Smooth muscle cell (in vitro differentiated cells): ENCODE results near the gene SCRT2. TPM values are rescaled to one million over a fixed set of nuclear protein-coding genes. Genes with fewer than 3 reads are reported as not detected.

Experiments
- DNase-seq: peaks from one replicate; lab custom pipeline; 2025; ENCODE audit not compliant: unreplicated experiment; lab: John Stamatoyannopoulos, UW
- H2AFZ ChIP-seq: fragments of 200-600 bp; sonication (generic); 2 replicates; pipeline ENCODE4 v1.6.0; 2016; ENCODE audit warnings: antibody characterized with exemption, low read depth, mild to moderate bottlenecking
- H3F3A ChIP-seq: fragments of 200-600 bp; sonication (generic); 2 replicates; pipeline ENCODE4 v1.6.0; 2017; ENCODE audit warnings: antibody characterized with exemption, low read depth
- H3K27ac ChIP-seq: fragments of 200-600 bp; sonication (generic); 2 replicates; pipeline ENCODE4 v1.5.1; 2016; ENCODE audit warnings: low read depth, mild to moderate bottlenecking
- H3K27me3 ChIP-seq: fragments of 200-600 bp; sonication (generic); 2 replicates; pipeline ENCODE4 v1.6.1; 2016; ENCODE audit warnings: low read depth, mild to moderate bottlenecking
- H3K36me3 ChIP-seq: fragments of 200-600 bp; sonication (generic); 2 replicates; pipeline ENCODE4 v1.5.1; 2016; ENCODE audit warnings: low read depth
- H3K4me1 ChIP-seq: fragments of 200-600 bp; sonication (generic); 2 replicates; pipeline ENCODE4 v1.5.1; 2016; ENCODE audit warnings: low read depth
- H3K4me2 ChIP-seq: fragments of 200-600 bp; sonication (generic); 2 replicates; pipeline ENCODE4 v1.6.0; 2016; ENCODE audit warnings: mild to moderate bottlenecking
- H3K4me3 ChIP-seq: fragments of 200-600 bp; sonication (generic); 2 replicates; pipeline ENCODE4 v1.5.1; 2016; ENCODE audit warnings: mild to moderate bottlenecking
- H3K79me2 ChIP-seq: fragments of 200-600 bp; sonication (generic); 2 replicates; pipeline ENCODE4 v1.6.0; 2016; ENCODE audit warnings: low read depth, mild to moderate bottlenecking
- H3K9ac ChIP-seq: fragments of 200-600 bp; sonication (generic); 2 replicates; pipeline ENCODE4 v1.6.0; 2016; ENCODE audit warnings: low read depth
- H3K9me3 ChIP-seq: fragments of 200-600 bp; sonication (generic); replicated peaks from 2 replicates; pipeline ENCODE4 v1.5.1; 2016; ENCODE audit warnings: low read depth
- H4K20me1 ChIP-seq: fragments of 200-600 bp; sonication (generic); 2 replicates; pipeline ENCODE4 v1.6.0; 2016; ENCODE audit warnings: low read depth
- CTCF ChIP-seq: fragments of 200-600 bp; sonication (generic); IDR thresholded peaks from 2 replicates; pipeline ENCODE4 v1.5.1; 2017; ENCODE audit warnings: borderline replicate concordance, mild to moderate bottlenecking, antibody characterized with exemption; ENCODE audit not compliant: insufficient read depth, poor library complexity, severe bottlenecking
- WGBS: methylation state at CpG from one replicate; pipeline ENCODE4 v1.1.7; 2016; ENCODE audit warnings: low lambda C conversion rate; 5-methylcytosine and 5-hydroxymethylcytosine counted together
- polyA plus RNA-seq: library from polyadenylated mRNA; unstranded; fragments of >200 nt; fragmentation: Nextera tagmentation; extraction: Ambion mirVana; gene quantifications from 2 replicates; pipeline ENCODE4 v1.2.1, GENCODE V29; 2016
- total RNA-seq: library from RNA; depleted of rRNA; stranded (reverse); fragments of >200 nt; gene quantifications from 2 replicates; pipeline ENCODE4 v1.2.3, GENCODE V29; 2014

SCRT2 gene
- total and polyA plus RNA-seq, 2 experiments from 2014 or later: not detected

- Histone ChIP-seq H3K4me1 (no peaks in the 10 kb centered on the region), H3K4me2 (no peak overlapping the region), H3K4me3 (no peak overlapping the region), H3K27ac (no peak overlapping the region), H3K9me3 (no peaks in the 10 kb centered on the region), H3K36me3 (no peaks in the 10 kb centered on the region), H3K27me3 (no peaks in the 10 kb centered on the region), H3K79me2 (no peaks in the 10 kb centered on the region), H3K9ac (no peak overlapping the region), H2AFZ (no peak overlapping the region), H3F3A (no peaks in the 10 kb centered on the region), H4K20me1 (no peaks in the 10 kb centered on the region)
- WGBS: 86% methylated on average over 4 of the region's 4 CpGs
- DNase-seq: no peak
- TF ChIP-seq CTCF: no peak
Measured at GRCh38 chr20:623704-624103, 51.9 kb downstream of the SCRT2 start.

DNA sequence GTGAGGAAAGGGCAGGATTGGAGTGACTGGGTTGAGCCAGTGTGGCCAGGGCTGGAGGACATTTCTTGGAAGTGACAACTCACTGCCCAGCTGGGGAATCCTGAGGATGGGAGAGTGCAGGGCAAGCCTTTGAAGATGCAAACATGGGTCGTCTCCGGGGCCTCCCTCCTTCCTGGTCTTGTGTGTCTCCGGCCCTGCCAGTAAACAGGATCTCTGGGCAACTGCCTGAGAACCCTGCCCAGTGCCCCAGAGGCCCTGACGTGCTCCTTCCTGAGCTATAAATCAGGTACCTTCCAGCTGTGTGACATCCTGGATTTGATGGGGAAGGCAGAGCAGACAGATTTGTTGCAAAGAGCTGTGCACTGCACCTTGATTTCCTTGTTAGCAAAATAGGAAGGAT is 52.6 kb downstream of the SCRT2 start:
- Histone ChIP-seq H3F3A (no peaks in the 10 kb centered on the region), H3K79me2 (no peaks in the 10 kb centered on the region), H3K9ac (no peak overlapping the region), H3K4me3 (no peak overlapping the region), H4K20me1 (no peaks in the 10 kb centered on the region), H3K9me3 (no peaks in the 10 kb centered on the region), H3K27me3 (no peaks in the 10 kb centered on the region), H3K4me2 (no peak overlapping the region), H3K36me3 (no peaks in the 10 kb centered on the region), H3K4me1 (no peaks in the 10 kb centered on the region), H2AFZ (no peak overlapping the region), H3K27ac (no peak overlapping the region)
- TF ChIP-seq CTCF: no peak
- DNase-seq: no peak
- 63% methylated on average over 4 of the region's 4 CpGs for WGBS

- H3K9me3 ChIP-seq: no peaks in the 10 kb centered on the region
- H3K4me3 ChIP-seq: no peak overlapping the region
- DNase-seq: no peak
- no peaks in the 10 kb centered on the region for H3K4me1 ChIP-seq
- TF ChIP-seq CTCF: no peak
- no peaks in the 10 kb centered on the region for H3F3A ChIP-seq
- no peak overlapping the region for H3K9ac ChIP-seq
- no peaks in the 10 kb centered on the region for H3K36me3 ChIP-seq
- no peak overlapping the region for H3K4me2 ChIP-seq
- H2AFZ ChIP-seq: no peak overlapping the region
- no peak overlapping the region for H3K27ac ChIP-seq
- H4K20me1 ChIP-seq: no peaks in the 10 kb centered on the region
- no peaks in the 10 kb centered on the region for H3K27me3 ChIP-seq
- WGBS: 76% methylated on average over 7 of the region's 7 CpGs
- H3K79me2 ChIP-seq: no peaks in the 10 kb centered on the region
Measured at GRCh38 chr20:622161-622560, 53.4 kb downstream of the SCRT2 start.

- Histone ChIP-seq H3K9ac (no peak overlapping the region), H3K9me3 (no peaks in the 10 kb centered on the region), H3K4me3 (no peak overlapping the region), H3K4me1 (no peaks in the 10 kb centered on the region), H3K27me3 (no peaks in the 10 kb centered on the region), H3F3A (no peaks in the 10 kb centered on the region), H3K36me3 (no peaks in the 10 kb centered on the region), H2AFZ (no peak overlapping the region), H3K27ac (no peak overlapping the region), H4K20me1 (no peaks in the 10 kb centered on the region), H3K79me2 (no peaks in the 10 kb centered on the region), H3K4me2 (peak overlapping the region; percentile 6)
- TF ChIP-seq CTCF: no peak
- 39% methylated on average over 5 of the region's 5 CpGs for WGBS
- DNase-seq: no peak
Measured at GRCh38 chr20:621125-621756, 54.4 kb downstream of the SCRT2 start.
